ENCODE measurements around the gene CBLL1. TPM values are rescaled to one million over a fixed set of nuclear protein-coding genes. Genes with fewer than 3 reads are reported as not detected.

The CBLL1 gene
- total and polyA plus RNA-seq, 2 of the 13 experiments (the other 11 are each of a cell fraction or from before 2014, with no cell fraction given) = 8.8 to 10.5 TPM

DNA sequence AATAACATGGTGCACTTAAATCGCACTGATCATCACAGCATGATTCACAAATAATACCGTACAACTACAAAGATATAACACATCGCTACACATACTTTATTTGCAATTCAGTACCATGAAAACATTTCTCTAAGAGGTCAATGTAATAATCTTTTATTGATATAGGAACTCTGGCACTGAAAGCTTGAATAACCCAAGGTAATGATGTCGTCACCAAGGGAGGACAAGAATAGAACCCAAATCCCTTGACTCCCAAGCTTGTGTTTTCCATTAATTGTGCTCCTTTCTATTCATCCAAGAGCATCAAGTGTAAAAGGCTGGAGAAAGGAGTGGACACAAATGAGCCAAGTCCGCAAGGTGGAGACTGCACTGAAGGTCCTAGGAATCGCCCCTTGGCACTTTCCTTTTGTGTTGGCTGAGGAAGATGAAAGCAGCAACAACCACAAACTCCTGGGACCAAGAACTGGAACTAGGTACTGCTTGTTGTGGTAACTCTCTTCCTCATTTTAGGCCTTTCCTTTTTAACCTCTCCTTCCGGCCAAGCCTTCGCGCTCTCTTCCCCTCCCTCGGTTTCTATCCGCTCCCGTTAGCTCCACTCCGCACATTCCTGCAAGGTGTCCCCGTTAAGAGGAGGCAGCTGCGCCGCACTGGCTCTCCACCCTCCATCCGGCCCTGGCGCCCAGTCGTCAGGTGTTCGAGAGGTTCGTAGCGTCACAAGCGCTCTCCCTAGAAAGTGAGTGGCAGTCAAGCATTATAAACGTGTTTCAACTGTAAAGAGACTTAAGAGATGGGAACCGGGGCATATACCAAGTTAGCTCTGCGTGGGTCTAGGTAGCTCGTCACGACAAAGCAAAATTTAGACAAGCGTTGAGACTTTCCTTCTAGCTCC is 1.0 kb upstream of the CBLL1 start (continued):
- TF ChIP-seq, protein P1, sequence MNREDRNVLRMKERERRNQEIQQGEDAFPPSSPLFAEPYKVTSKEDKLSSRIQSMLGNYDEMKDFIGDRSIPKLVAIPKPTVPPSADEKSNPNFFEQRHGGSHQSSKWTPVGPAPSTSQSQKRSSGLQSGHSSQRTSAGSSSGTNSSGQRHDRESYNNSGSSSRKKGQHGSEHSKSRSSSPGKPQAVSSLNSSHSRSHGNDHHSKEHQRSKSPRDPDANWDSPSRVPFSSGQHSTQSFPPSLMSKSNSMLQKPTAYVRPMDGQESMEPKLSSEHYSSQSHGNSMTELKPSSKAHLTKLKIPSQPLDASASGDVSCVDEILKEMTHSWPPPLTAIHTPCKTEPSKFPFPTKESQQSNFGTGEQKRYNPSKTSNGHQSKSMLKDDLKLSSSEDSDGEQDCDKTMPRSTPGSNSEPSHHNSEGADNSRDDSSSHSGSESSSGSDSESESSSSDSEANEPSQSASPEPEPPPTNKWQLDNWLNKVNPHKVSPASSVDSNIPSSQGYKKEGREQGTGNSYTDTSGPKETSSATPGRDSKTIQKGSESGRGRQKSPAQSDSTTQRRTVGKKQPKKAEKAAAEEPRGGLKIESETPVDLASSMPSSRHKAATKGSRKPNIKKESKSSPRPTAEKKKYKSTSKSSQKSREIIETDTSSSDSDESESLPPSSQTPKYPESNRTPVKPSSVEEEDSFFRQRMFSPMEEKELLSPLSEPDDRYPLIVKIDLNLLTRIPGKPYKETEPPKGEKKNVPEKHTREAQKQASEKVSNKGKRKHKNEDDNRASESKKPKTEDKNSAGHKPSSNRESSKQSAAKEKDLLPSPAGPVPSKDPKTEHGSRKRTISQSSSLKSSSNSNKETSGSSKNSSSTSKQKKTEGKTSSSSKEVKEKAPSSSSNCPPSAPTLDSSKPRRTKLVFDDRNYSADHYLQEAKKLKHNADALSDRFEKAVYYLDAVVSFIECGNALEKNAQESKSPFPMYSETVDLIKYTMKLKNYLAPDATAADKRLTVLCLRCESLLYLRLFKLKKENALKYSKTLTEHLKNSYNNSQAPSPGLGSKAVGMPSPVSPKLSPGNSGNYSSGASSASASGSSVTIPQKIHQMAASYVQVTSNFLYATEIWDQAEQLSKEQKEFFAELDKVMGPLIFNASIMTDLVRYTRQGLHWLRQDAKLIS (CRISPR knock-in tag; IDR thresholded peaks at IDR 0.05) = no peak
- TF ChIP-seq ZNF772 (CRISPR knock-in tag; IDR thresholded peaks at IDR 0.05) (0 out of 2 replicates have a peak, but pooled peaks have one; percentile 10), ZSCAN12 (CRISPR knock-in tag; IDR thresholded peaks at IDR 0.05) (no peak), HNF4G (IDR thresholded peaks at IDR 0.05; ENCODE audit: borderline replicate concordance, low read depth, low read length) (no peak), HNF4G (CRISPR knock-in tag; IDR thresholded peaks at IDR 0.05; ENCODE audit: borderline replicate concordance, low read depth) (peak; percentile 13; the same call in 1 of the 2 replicates), ZNF33A (CRISPR knock-in tag; IDR thresholded peaks at IDR 0.05; ENCODE audit: borderline replicate concordance) (peak; percentile 71; the same call in 1 of the 2 replicates), ZNF121 (CRISPR knock-in tag; IDR thresholded peaks at IDR 0.05) (no peak), REPIN1 (CRISPR knock-in tag; IDR thresholded peaks at IDR 0.05; ENCODE audit: borderline replicate concordance, low read depth) (no peak), FOXC1 (CRISPR knock-in tag; IDR thresholded peaks at IDR 0.05; ENCODE audit: borderline replicate concordance) (0 out of 2 replicates have a peak, but pooled peaks have one; percentile 5), ARID2 (CRISPR knock-in tag; IDR thresholded peaks at IDR 0.05; ENCODE audit: borderline replicate concordance) (peak; percentile 95; the same call in 1 of the 2 replicates), ZNF44 (CRISPR knock-in tag; IDR thresholded peaks at IDR 0.05) (0 out of 2 replicates have a peak, but pooled peaks have one; percentile 61), ZNF619 (CRISPR knock-in tag; IDR thresholded peaks at IDR 0.05) (peak; percentile 96), HOXA5 (CRISPR knock-in tag; IDR thresholded peaks at IDR 0.05) (no peak), POLR2G (IDR thresholded peaks at IDR 0.05; ENCODE audit: low read depth, low read length) (no peak), MIER2 (CRISPR knock-in tag; IDR thresholded peaks at IDR 0.05) (peak; percentile 3; the same call in 1 of the 2 replicates), JUND (CRISPR knock-in tag; IDR thresholded peaks at IDR 0.05) (0 out of 2 replicates have a peak, but pooled peaks have one; percentile 22)
- TF ChIP-seq, protein P2, sequence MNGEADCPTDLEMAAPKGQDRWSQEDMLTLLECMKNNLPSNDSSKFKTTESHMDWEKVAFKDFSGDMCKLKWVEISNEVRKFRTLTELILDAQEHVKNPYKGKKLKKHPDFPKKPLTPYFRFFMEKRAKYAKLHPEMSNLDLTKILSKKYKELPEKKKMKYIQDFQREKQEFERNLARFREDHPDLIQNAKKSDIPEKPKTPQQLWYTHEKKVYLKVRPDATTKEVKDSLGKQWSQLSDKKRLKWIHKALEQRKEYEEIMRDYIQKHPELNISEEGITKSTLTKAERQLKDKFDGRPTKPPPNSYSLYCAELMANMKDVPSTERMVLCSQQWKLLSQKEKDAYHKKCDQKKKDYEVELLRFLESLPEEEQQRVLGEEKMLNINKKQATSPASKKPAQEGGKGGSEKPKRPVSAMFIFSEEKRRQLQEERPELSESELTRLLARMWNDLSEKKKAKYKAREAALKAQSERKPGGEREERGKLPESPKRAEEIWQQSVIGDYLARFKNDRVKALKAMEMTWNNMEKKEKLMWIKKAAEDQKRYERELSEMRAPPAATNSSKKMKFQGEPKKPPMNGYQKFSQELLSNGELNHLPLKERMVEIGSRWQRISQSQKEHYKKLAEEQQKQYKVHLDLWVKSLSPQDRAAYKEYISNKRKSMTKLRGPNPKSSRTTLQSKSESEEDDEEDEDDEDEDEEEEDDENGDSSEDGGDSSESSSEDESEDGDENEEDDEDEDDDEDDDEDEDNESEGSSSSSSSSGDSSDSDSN (CRISPR knock-in tag; IDR thresholded peaks at IDR 0.05) = peak; percentile 72
- TF ChIP-seq, protein P3, sequence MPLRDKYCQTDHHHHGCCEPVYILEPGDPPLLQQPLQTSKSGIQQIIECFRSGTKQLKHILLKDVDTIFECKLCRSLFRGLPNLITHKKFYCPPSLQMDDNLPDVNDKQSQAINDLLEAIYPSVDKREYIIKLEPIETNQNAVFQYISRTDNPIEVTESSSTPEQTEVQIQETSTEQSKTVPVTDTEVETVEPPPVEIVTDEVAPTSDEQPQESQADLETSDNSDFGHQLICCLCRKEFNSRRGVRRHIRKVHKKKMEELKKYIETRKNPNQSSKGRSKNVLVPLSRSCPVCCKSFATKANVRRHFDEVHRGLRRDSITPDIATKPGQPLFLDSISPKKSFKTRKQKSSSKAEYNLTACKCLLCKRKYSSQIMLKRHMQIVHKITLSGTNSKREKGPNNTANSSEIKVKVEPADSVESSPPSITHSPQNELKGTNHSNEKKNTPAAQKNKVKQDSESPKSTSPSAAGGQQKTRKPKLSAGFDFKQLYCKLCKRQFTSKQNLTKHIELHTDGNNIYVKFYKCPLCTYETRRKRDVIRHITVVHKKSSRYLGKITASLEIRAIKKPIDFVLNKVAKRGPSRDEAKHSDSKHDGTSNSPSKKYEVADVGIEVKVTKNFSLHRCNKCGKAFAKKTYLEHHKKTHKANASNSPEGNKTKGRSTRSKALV (CRISPR knock-in tag; IDR thresholded peaks at IDR 0.05) = 0 out of 2 replicates have a peak, but pooled peaks have one; percentile 19
- TF ChIP-seq, protein P4, sequence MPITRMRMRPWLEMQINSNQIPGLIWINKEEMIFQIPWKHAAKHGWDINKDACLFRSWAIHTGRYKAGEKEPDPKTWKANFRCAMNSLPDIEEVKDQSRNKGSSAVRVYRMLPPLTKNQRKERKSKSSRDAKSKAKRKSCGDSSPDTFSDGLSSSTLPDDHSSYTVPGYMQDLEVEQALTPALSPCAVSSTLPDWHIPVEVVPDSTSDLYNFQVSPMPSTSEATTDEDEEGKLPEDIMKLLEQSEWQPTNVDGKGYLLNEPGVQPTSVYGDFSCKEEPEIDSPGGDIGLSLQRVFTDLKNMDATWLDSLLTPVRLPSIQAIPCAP (CRISPR knock-in tag; IDR thresholded peaks at IDR 0.05; ENCODE audit: low read depth) = 0 out of 2 replicates have a peak, but pooled peaks have one; percentile 34

Data from HepG2 (cell line).